DOHH2 (cell line): ENCODE results near the gene SYNRG.

Source experiments
- H3F3A ChIP-seq: fragments of 200-600 bp; sonication (generic), shearing (Covaris generic); 2 replicates; pipeline ENCODE4 v1.6.0; 2016; ENCODE audit warnings: antibody characterized with exemption, mild to moderate bottlenecking; ENCODE audit not compliant: control insufficient read depth, insufficient read depth
- H3K27ac ChIP-seq: fragments of 200-600 bp; sonication (generic); 2 replicates; pipeline ENCODE4 v1.5.1; 2014; ENCODE audit warnings: low read depth, mild to moderate bottlenecking, low read length, moderate library complexity
- H3K27me3 ChIP-seq: fragments of 200-600 bp; sonication (generic); 2 replicates; pipeline ENCODE4 v1.6.1; 2014; ENCODE audit warnings: mild to moderate bottlenecking, low read length, mixed read lengths; ENCODE audit not compliant: control insufficient read depth
- H3K36me3 ChIP-seq: fragments of 200-600 bp; sonication (generic); 2 replicates; pipeline ENCODE4 v1.6.1; 2014; ENCODE audit warnings: mild to moderate bottlenecking, low read length, moderate library complexity, mixed read lengths; ENCODE audit not compliant: control insufficient read depth
- H3K4me1 ChIP-seq: fragments of 200-600 bp; sonication (generic); 2 replicates; pipeline ENCODE4 v1.6.1; 2014; ENCODE audit warnings: mild to moderate bottlenecking, low read length, mixed read lengths; ENCODE audit not compliant: control insufficient read depth
- H3K4me2 ChIP-seq: fragments of 200-600 bp; sonication (generic); 2 replicates; pipeline ENCODE4 v1.6.0; 2014; ENCODE audit warnings: mild to moderate bottlenecking, low read length, moderate library complexity
- H3K4me3 ChIP-seq: fragments of 200-600 bp; sonication (generic); 2 replicates; pipeline ENCODE4 v1.5.1; 2014; ENCODE audit warnings: mild to moderate bottlenecking, low read length, mixed read lengths
- H3K79me2 ChIP-seq: fragments of 200-600 bp; sonication (generic); 2 replicates; pipeline ENCODE4 v1.6.1; 2014; ENCODE audit warnings: mild to moderate bottlenecking, low read length, mixed read lengths; ENCODE audit not compliant: control insufficient read depth
- H3K9me2 ChIP-seq: fragments of 200-600 bp; sonication (generic); replicated peaks from 2 replicates; pipeline ENCODE4 v1.6.1; 2014; ENCODE audit warnings: mild to moderate bottlenecking, low read length, mixed read lengths; ENCODE audit not compliant: control insufficient read depth
- H3K9me3 ChIP-seq: fragments of 200-600 bp; sonication (generic); 2 replicates; pipeline ENCODE4 v1.6.1; 2014; ENCODE audit warnings: antibody characterized with exemption, low read length, mixed read lengths; ENCODE audit not compliant: control insufficient read depth, insufficient read depth
- H4K20me1 ChIP-seq: fragments of 200-600 bp; sonication (generic); 2 replicates; pipeline ENCODE4 v1.6.0; 2014; ENCODE audit warnings: low read depth, mild to moderate bottlenecking, antibody characterized with exemption, low read length, moderate library complexity; ENCODE audit not compliant: control insufficient read depth, insufficient read depth
- EZH2phosphoT487 ChIP-seq: fragments of 200-600 bp; sonication (generic); IDR thresholded peaks from 2 replicates; pipeline ENCODE4 v1.6.1; 2017; ENCODE audit warnings: borderline replicate concordance, mild to moderate bottlenecking, antibody characterized with exemption, low read length, moderate library complexity, mixed read lengths
- TF ChIP-seq, protein P1 (sequence below): fragments of 200-600 bp; sonication (generic); IDR thresholded peaks from one replicate; pipeline ENCODE4 v1.5.1; 2014; ENCODE audit warnings: antibody characterized with exemption, mild to moderate bottlenecking, low read depth, low read length; ENCODE audit not compliant: poor library complexity, severe bottlenecking

Gene SYNRG

GRCh38 chr17:37494401-37494831 lies 114.8 kb downstream of the SYNRG start:
- no peaks in the 10 kb centered on the region for H3K27me3 ChIP-seq
- peaks cover 66% of the 10 kb centered on the region for H3K79me2 ChIP-seq
- H4K20me1 ChIP-seq, result 0 out of 2 replicates have a peak, but pooled peaks cover 5% of the 10 kb centered on the region
- H3K4me3 ChIP-seq, result no peak overlapping the region
- peaks cover 32% of the 10 kb centered on the region for H3K4me1 ChIP-seq
- H3K36me3 ChIP-seq, result no peaks in the 10 kb centered on the region
- H3K9me2 ChIP-seq, result no peaks in the 10 kb centered on the region
- no peak for TF ChIP-seq EZH2phosphoT487
- TF ChIP-seq, protein P1, sequence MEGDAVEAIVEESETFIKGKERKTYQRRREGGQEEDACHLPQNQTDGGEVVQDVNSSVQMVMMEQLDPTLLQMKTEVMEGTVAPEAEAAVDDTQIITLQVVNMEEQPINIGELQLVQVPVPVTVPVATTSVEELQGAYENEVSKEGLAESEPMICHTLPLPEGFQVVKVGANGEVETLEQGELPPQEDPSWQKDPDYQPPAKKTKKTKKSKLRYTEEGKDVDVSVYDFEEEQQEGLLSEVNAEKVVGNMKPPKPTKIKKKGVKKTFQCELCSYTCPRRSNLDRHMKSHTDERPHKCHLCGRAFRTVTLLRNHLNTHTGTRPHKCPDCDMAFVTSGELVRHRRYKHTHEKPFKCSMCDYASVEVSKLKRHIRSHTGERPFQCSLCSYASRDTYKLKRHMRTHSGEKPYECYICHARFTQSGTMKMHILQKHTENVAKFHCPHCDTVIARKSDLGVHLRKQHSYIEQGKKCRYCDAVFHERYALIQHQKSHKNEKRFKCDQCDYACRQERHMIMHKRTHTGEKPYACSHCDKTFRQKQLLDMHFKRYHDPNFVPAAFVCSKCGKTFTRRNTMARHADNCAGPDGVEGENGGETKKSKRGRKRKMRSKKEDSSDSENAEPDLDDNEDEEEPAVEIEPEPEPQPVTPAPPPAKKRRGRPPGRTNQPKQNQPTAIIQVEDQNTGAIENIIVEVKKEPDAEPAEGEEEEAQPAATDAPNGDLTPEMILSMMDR, result no peak
- no peak overlapping the region for H3K27ac ChIP-seq
- H3K9me3 ChIP-seq, result no peaks in the 10 kb centered on the region
- peaks cover 8% of the 10 kb centered on the region; the same call in 1 of the 2 replicates for H3F3A ChIP-seq
- H3K4me2 ChIP-seq, result no peak overlapping the region

GRCh38 chr17:37493249-37494027 lies 115.8 kb downstream of the SYNRG start:
- H3K27ac ChIP-seq, result no peak overlapping the region
- H3K4me3 ChIP-seq, result no peak overlapping the region
- H3K4me2 ChIP-seq, result peak overlapping the region; percentile 40
- H4K20me1 ChIP-seq, result 0 out of 2 replicates have a peak, but pooled peaks cover 5% of the 10 kb centered on the region
- H3K9me3 ChIP-seq, result no peaks in the 10 kb centered on the region
- H3K9me2 ChIP-seq, result no peaks in the 10 kb centered on the region
- no peaks in the 10 kb centered on the region for H3K27me3 ChIP-seq
- H3F3A ChIP-seq, result peaks cover 10% of the 10 kb centered on the region; the same call in 1 of the 2 replicates
- peaks cover 39% of the 10 kb centered on the region for H3K4me1 ChIP-seq
- H3K79me2 ChIP-seq, result peaks cover 61% of the 10 kb centered on the region
- TF ChIP-seq, protein P1, result no peak
- no peak for TF ChIP-seq EZH2phosphoT487
- H3K36me3 ChIP-seq, result no peaks in the 10 kb centered on the region

- no peaks in the 10 kb centered on the region for H3K9me2 ChIP-seq
- H3K4me3 ChIP-seq, result peak overlapping the region; percentile 93; the same call in 1 of the 2 replicates
- 0 out of 2 replicates have a peak, but pooled peaks cover 5% of the 10 kb centered on the region for H4K20me1 ChIP-seq
- no peaks in the 10 kb centered on the region for H3K9me3 ChIP-seq
- no peak overlapping the region for H3K27ac ChIP-seq
- no peaks in the 10 kb centered on the region for H3K27me3 ChIP-seq
- H3K4me1 ChIP-seq, result peaks cover 46% of the 10 kb centered on the region
- TF ChIP-seq EZH2phosphoT487, result no peak
- TF ChIP-seq, protein P1, result no peak
- H3K36me3 ChIP-seq, result no peaks in the 10 kb centered on the region
- H3F3A ChIP-seq, result peaks cover 18% of the 10 kb centered on the region; the same call in 1 of the 2 replicates
- peak overlapping the region; percentile 84 for H3K4me2 ChIP-seq
- peaks cover 53% of the 10 kb centered on the region for H3K79me2 ChIP-seq
Measured at GRCh38 chr17:37492167-37492566, 117.1 kb downstream of the SYNRG start.
